Retinal pigment epithelial cell (primary cell): ENCODE data around the gene UCP1.
A peak's percentile ranks its signal among the peaks of the same experiment; 100 is the strongest.
"Not testable (repeated sequence)": the region's sequence is repeated elsewhere in the genome, so short reads cannot be mapped to it uniquely, and the experiment has no call there.

Experiments
- DNase-seq: peaks from one replicate; pipeline ENCODE4 v3.0.0-alpha.2; 2010; ENCODE audit warnings: low read depth
- H3K4me3 ChIP-seq: 2 replicates; pipeline ENCODE4 v1.5.1; 2011; ENCODE audit warnings: mild to moderate bottlenecking, low read length, control low read depth, moderate library complexity
- CTCF ChIP-seq: conservative IDR thresholded peaks from 2 replicates; pipeline ENCODE4 v1.5.1; 2011; ENCODE audit warnings: low read depth, low read length, control low read depth, inconsistent platforms

Gene UCP1

GRCh38 chr4:140556372-140557085, 12.2 kb downstream of the UCP1 start:
- no peak overlapping the region for H3K4me3 ChIP-seq
- no peak for DNase-seq
- no peak for TF ChIP-seq CTCF

- H3K4me3 ChIP-seq = no peak overlapping the region
- no peak for DNase-seq
- TF ChIP-seq CTCF = no peak
These were observed 34.7 kb downstream of the UCP1 start for GRCh38 chr4:140533951-140534480.

- TF ChIP-seq CTCF = no peak
- DNase-seq = no peak
- no peak overlapping the region for H3K4me3 ChIP-seq
These were observed 39.3 kb downstream of the UCP1 start for GRCh38 chr4:140529434-140529833.

DNA sequence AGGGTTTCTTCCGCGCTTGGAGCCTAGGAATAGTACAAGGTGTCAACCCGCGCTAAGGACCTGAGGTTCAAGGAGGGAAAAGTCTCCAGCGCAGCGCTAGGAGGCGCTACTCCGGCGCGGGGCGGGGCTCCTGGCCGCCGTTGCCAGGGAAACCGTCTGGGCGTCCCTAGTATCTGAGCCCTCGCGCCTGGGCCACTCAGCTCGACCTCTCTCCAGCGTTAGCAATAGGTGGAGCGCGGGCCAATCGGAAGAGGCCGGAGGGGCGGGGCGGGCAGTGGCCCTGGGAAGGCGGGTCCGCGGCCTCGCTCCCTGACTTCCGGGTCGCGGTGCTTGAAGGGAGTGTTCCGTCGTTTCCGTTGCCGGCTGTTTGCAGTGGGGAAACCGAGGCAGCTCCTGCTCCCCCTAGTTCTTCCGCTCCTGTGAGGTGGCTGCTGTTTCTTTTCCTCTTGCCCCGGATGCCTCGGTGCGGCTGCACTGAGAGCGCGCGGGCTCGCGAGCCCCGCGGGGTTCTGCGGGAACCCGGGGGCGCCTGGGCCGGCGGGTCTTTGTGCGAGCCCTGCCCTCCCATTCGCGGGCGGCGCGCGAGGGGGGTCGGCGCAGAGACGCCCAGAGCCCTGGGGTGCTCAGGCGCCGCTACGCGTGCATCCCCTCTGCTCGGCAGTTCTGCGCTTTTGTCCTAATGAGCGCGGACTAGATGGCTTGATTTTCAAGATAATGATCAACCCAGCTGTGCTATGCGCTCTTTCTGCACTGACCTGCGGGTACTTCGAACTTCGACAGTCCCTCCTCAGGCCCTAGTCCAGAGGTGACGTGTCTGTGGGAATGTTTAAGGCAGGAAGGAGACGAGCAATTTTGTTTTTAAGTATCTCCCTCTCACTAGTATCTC, 44.7 kb downstream of the UCP1 start, which contains the start of gene ELMOD2:
Gene ELMOD2, plus strand, starts transcription at position 312 of the 886 bp plus-strand sequence. CDS start 1,261 bp downstream, outside the sequence.
- peak; percentile 89 for DNase-seq
- peak; percentile 94 for TF ChIP-seq CTCF
- H3K4me3 ChIP-seq = peak within 1 kb of the TSS; percentile 92

GRCh38 chr4:140523370-140523856, 45.3 kb downstream of the UCP1 start:
- DNase-seq = no peak
- peak overlapping the region; percentile 92 for H3K4me3 ChIP-seq
- TF ChIP-seq CTCF = no peak

GRCh38 chr4:140515423-140515822, 53.3 kb downstream of the UCP1 start:
- DNase-seq = peak; percentile 33
- H3K4me3 ChIP-seq = no peak overlapping the region
- no peak for TF ChIP-seq CTCF

GRCh38 chr4:140513765-140514164, 55.0 kb downstream of the UCP1 start:
- DNase-seq, H3K4me3 ChIP-seq: not testable (repeated sequence)
